ENCODE data around the gene ACOT9.

DNA sequence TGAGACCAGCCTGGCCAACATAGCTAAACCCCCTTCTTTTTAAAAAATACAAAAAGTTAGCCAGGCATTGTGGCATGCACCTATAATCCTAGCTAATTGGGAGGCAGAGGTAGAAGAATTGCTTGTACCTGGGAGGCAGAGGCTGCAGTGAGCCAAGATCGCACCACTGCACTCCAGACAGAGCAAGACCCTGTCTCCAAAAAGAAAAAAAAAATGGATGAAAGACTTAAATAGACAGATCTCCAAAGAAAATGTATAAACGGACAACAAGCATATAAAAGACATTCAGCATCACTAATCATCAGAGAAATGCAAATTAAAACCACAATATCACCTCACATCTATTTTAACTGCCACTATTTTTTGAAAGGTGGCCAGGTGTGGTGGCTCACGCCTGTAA lies 33.3 kb upstream of the ACOT9 start:
- TF ChIP-seq, protein P1, sequence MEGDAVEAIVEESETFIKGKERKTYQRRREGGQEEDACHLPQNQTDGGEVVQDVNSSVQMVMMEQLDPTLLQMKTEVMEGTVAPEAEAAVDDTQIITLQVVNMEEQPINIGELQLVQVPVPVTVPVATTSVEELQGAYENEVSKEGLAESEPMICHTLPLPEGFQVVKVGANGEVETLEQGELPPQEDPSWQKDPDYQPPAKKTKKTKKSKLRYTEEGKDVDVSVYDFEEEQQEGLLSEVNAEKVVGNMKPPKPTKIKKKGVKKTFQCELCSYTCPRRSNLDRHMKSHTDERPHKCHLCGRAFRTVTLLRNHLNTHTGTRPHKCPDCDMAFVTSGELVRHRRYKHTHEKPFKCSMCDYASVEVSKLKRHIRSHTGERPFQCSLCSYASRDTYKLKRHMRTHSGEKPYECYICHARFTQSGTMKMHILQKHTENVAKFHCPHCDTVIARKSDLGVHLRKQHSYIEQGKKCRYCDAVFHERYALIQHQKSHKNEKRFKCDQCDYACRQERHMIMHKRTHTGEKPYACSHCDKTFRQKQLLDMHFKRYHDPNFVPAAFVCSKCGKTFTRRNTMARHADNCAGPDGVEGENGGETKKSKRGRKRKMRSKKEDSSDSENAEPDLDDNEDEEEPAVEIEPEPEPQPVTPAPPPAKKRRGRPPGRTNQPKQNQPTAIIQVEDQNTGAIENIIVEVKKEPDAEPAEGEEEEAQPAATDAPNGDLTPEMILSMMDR (IDR thresholded peaks at IDR 0.05), result no peak
- TF ChIP-seq GATA3 (IDR thresholded peaks at IDR 0.05; ENCODE audit: borderline replicate concordance) (no peak), POLR2AphosphoS2 (conservative IDR thresholded peaks at IDR 0.05; ENCODE audit: low read length) (no peak), CBX8 (IDR thresholded peaks at IDR 0.05) (no peak), POLR2A (IDR thresholded peaks at IDR 0.05; ENCODE audit: low read length) (no peak), CEBPB (IDR thresholded peaks at IDR 0.05) (no peak), ZNF302 (CRISPR knock-in tag; IDR thresholded peaks at IDR 0.05) (no peak), MAZ (IDR thresholded peaks at IDR 0.05; ENCODE audit: borderline replicate concordance, low read depth, low read length) (no peak), JUN (IDR thresholded peaks at IDR 0.05) (no peak), ESRRA (IDR thresholded peaks at IDR 0.05; ENCODE audit: borderline replicate concordance, low read length) (no peak), EP300 (IDR thresholded peaks at IDR 0.05) (no peak)
- TF ChIP-seq, protein P2, sequence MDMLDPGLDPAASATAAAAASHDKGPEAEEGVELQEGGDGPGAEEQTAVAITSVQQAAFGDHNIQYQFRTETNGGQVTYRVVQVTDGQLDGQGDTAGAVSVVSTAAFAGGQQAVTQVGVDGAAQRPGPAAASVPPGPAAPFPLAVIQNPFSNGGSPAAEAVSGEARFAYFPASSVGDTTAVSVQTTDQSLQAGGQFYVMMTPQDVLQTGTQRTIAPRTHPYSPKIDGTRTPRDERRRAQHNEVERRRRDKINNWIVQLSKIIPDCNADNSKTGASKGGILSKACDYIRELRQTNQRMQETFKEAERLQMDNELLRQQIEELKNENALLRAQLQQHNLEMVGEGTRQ (IDR thresholded peaks at IDR 0.05), result no peak
